NCI-H1048 (cell line): ENCODE measurements around the gene PSMA6.

ENCODE experiments used
- DNase-seq: peaks from one replicate; lab custom pipeline; 2025; lab: John Stamatoyannopoulos, UW

Gene PSMA6

DNA sequence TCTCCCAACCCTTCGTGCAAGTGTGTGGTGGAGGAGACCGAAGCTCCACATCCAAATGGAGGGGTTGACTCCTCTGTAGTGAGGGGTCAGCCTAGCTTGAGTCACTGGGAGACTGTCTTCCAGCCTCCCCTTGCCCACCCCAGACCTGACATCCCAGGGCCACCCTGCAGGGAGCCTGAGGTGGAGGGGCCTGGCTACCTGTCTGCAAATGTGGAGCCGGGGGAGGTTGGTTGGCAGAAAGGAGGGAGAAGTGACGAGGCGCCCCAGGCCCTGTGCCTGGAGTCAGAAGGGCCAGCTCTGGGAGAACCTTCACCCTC lies 74.8 kb downstream of the PSMA6 start:
- DNase-seq: no peak
